ENCODE data around the gene ERG28. TPM values are rescaled to one million over a fixed set of nuclear protein-coding genes. Genes with fewer than 3 reads are reported as not detected.

ERG28 gene
- total and polyA plus RNA-seq, 2 of the 13 experiments (the other 11 are each of a cell fraction or from before 2014, with no cell fraction given), result 27.3 to 32.3 TPM

GRCh38 chr14:75653563-75653962, 7.1 kb downstream of the ERG28 start:
- no peak overlapping the region for H3K4me2 ChIP-seq (ENCODE audit: low read depth, low read length)
- ChIA-PET CTCF (ENCODE audit: low intra/inter-chr PET ratio, low total read pairs) (interaction anchor here (1.2 to 5.1 kb wide), 4 partner anchors 76 to 345 kb away, joined by 3 to 123 read pairs (median 6); partner anchors contain the start of gene FLVCR2), POLR2A (interaction anchor here (7.5 kb wide), 1 partner anchor 76 kb away, joined by 127 read pairs; the partner anchor contains the start of gene FLVCR2)
- no peak overlapping the region for H3K9ac ChIP-seq (ENCODE audit: insufficient read depth, low read depth, low read length)
- peaks cover 1 to 36% of the 10 kb centered on the region in 2 experiments for H3K36me3 ChIP-seq (replicated peaks in 1 of 2; ENCODE audit: control insufficient read depth in 1 of 2, insufficient read depth in 2 of 2, low read length in 2 of 2)
- no peak overlapping the region for H3K4me3 ChIP-seq (replicated peaks in 1 of 3; ENCODE audit: insufficient read depth in 1 of 3, low read depth in 2 of 3, low read length in 3 of 3)
- WGBS (ENCODE audit: low lambda C conversion rate), result 93% methylated on average over 1 of the region's 1 CpG
- no peaks in the 10 kb centered on the region for H3K27me3 ChIP-seq (ENCODE audit: control insufficient read depth in 1 of 2, insufficient read depth in 2 of 2, low read length in 2 of 2)
- no TSS peak for BruUV-seq (replicated peaks)
- in situ Hi-C loops (cut with HindIII; ENCODE audit: extremely low pct_ligation_motif_present, low pct_unique_long_range_greater_than_20kb), result loop anchor here (5.0 kb wide), 1 partner anchor 76 kb away; the partner anchor contains the start of gene FLVCR2
- no peaks in the 10 kb centered on the region for H3K9me3 ChIP-seq (ENCODE audit: low read length)
- FAIRE-seq (no peak), ATAC-seq (no peak), DNase-seq (ENCODE audit: low spot score) (no peak)
- peak overlapping the region; percentile 17 for H3K27ac ChIP-seq (ENCODE audit: extremely low read length, insufficient read depth, low read length)
- H3K79me2 ChIP-seq (ENCODE audit: insufficient read depth, low read length), result peaks cover 12% of the 10 kb centered on the region
- intact Hi-C loops (cut with micrococcal nuclease; ENCODE audit: unreplicated experiment), result no loop called here
- H2AFZ ChIP-seq (ENCODE audit: low read length), result no peak overlapping the region
- H4K20me1 ChIP-seq (ENCODE audit: insufficient read depth, low read length), result no peaks in the 10 kb centered on the region
- H3K4me1 ChIP-seq (ENCODE audit: insufficient read depth, low read length), result peaks cover 68% of the 10 kb centered on the region
- no peak for TF ChIP-seq ZNF800 (CRISPR knock-in tag; IDR thresholded peaks at IDR 0.05)
- TF ChIP-seq ZNF609 (CRISPR knock-in tag; IDR thresholded peaks at IDR 0.05; ENCODE audit: borderline replicate concordance), result no peak
- TF ChIP-seq ZNF660 (CRISPR knock-in tag; IDR thresholded peaks at IDR 0.05; ENCODE audit: borderline replicate concordance, low read depth), result no peak
- TF ChIP-seq ZNF34 (CRISPR knock-in tag; IDR thresholded peaks at IDR 0.05; ENCODE audit: borderline replicate concordance), result no peak
- no peak for TF ChIP-seq ZNF564 (CRISPR knock-in tag; IDR thresholded peaks at IDR 0.05)
- no peak for TF ChIP-seq DMTF1 (CRISPR knock-in tag; IDR thresholded peaks at IDR 0.05)
- TF ChIP-seq ASH2L (IDR thresholded peaks at IDR 0.05; ENCODE audit: insufficient read length, low read depth, low read length), result no peak
- no peak for TF ChIP-seq ZNF280D (CRISPR knock-in tag; IDR thresholded peaks at IDR 0.05)
- no peak for TF ChIP-seq KAT2B (IDR thresholded peaks at IDR 0.05; ENCODE audit: borderline replicate concordance, low read depth, low read length)
- no peak for TF ChIP-seq ZNF138 (CRISPR knock-in tag; IDR thresholded peaks at IDR 0.05; ENCODE audit: low read depth)

Data from HepG2 (cell line).